ENCODE measurements around the gene PLBD2.
"Not testable (repeated sequence)": the region's sequence is repeated elsewhere in the genome, so short reads cannot be mapped to it uniquely, and the experiment has no call there.

PLBD2 gene

DNA sequence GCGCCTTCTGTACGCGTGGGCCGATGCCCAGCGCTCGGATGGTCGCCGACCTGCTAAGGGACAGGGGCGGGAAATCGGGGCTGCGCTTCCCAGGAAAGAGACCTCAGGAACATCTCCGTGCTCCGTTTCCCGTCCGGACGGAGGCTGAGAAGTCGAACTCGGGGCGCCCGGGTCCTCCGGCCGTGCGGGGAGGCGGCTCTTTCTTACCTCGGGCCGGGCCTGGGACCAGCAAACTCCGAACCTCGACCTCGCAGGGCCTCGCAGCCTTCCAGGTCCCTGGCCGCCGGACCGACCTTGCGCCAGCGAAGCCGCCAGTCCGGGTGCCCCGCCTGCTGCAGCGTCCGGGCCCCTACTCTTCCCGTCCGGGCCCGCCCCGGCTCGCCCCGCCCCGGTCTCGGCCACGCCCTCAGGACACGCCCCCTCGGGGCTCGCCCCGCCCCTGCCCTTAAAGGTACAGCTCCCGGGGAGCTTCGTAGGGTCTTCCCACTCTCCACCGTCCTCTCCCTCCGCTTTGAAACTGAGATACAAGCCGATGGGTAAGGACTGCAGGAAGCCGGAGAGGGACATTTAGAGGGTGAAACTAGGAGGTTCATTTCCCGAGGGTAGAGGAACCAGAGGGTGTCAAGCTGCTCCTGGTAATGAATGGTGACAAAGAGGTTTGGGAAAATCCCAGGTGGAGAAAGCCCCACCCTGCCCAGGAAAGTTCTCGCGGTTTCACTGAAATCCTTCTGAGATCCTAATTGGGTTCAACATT lies 23.4 kb upstream of the PLBD2 start, which contains the start of gene SLC8B1:
Gene SLC8B1, minus strand, starts transcription at position 324 of the 754 bp plus-strand sequence. CDS start 2,231 bp downstream, outside the sequence.
- peak; percentile 93 for DNase-seq

DNA sequence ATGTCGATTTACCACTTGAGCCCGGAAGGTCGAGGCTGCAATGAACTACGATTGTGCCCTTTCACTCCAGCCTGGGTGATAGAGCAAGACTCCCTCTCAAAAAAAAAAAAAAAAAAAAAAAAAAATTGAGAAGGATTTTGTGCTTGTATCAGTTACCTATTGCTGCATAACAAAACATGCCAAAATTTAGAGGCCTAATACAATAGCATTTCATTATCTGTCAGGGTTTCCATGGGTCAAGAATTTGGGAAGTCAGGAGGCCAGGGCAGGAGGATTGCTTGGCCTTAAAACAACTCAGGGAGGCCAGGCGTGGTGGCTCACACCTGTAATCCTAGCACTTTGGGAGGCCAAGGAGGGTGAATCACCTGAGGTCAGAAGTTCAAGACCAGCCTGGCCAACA lies 18.8 kb upstream of the PLBD2 start:
- DNase-seq, result no peak

DNA sequence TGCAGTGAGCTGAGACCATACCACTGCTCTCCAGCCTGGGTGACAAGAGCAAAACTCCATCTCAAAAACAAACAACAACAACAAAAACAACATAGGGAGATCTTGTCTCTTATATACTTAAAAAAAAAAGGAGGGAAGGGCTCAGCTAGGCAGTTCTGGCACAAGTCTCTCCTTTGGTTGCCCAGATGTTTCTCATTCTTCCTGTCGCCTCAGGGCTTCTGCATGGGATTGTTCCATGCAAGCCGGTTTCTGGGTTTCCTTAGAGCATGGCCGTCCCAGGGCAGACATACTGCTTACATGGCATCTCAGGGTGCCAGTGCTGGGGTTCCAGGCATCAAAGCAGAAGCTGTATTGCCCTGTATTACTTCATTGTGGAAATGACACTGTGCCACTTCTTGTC lies 18.3 kb upstream of the PLBD2 start:
- no peak for DNase-seq

DNA sequence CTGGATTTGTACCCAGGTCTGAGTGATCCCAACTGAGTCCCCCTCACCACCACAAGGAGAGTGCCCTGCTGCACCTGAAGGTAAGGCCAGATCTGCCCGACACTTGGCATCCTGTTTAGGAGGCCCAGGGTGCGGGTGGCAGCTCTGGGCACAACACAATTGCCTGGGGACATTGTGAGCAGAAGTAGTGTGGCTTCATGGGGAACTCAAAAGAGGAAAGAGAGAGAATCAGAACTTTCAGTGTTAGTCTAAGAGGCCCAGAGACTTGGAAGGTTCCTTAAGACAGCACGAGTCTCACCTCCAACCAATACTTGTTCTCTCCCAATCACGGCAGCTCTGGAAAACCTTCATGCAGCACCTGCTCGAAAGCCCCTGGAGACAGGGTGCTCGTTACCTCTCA lies 16.9 kb upstream of the PLBD2 start:
- no peak for DNase-seq

DNA sequence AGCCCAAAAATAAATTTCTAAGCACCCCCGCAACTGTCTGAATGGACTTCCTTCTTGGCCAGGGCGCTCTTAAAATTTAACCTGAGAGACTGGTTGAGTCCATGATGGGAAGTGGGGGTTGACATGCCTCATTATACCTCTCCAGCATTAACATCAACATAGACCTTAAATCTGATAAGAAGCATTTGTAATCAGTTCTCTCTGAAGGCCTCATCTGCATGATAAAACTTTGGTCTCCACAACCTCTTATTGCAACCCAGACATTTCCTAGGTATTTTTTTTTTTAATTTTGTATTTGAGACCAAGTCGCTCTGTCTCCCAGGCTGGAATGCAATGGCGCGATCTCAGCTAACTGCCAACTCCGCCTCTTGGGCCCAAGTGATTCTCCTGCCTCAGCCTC lies 13.1 kb upstream of the PLBD2 start:
- DNase-seq, result no peak

DNA sequence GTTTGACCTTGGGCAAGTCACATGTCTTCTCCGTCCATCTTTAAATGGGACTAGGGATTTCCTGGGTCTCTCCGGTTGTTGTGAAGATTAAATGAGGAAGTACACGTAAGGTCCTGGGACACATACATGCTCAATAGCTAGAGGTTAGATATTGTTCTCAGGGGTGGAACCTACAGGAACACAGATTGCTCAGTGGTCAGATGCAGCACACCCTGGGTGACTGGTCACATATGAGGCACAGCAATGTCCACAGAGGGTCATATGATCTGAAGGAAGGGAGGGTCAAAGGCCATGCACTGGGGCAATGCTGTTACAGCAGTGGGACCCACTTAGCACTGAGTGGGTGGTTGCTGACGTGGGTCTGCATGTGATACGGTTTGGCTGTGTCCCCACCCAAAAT lies 12.0 kb upstream of the PLBD2 start:
- no peak for DNase-seq

DNA sequence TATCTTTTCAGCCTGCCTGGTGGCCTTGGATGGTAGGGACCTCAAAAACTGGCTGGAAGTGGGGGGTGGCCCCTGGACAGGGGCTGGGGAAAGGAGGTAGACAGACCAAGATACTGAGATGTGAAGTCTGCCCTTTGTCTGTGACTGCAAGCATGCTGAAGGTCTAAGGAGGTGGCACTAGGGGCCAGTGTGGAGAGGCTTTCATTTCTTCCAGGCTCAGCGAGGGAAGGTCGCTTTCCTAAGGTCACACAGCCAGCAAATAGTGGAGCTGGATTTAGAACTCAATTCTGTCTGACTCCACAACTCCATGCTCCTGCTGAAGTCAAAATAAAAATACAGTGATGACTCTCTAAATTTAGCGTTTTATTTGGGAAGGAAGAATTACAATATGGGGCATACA lies 11.3 kb upstream of the PLBD2 start:
- no peak for DNase-seq

DNA sequence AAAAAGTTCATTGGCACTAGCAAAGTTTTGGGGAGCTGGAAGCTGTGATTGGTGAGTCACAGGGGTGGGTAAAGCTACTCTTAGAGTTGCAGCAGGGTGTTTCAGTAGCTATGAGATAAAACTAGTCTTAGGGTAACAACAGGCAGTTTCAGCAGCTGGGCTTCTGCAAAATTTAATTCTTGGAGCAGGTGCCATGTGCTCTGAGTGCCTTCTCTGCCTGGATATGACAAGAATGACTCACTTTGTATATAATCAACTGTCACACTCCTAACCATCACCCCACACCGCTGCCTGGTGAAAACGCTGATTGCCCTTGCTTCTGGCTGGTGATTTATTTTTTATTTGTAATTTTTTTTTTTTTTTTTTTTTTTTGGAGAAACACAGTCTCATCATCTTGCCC lies 10.5 kb upstream of the PLBD2 start:
- no peak for DNase-seq

DNA sequence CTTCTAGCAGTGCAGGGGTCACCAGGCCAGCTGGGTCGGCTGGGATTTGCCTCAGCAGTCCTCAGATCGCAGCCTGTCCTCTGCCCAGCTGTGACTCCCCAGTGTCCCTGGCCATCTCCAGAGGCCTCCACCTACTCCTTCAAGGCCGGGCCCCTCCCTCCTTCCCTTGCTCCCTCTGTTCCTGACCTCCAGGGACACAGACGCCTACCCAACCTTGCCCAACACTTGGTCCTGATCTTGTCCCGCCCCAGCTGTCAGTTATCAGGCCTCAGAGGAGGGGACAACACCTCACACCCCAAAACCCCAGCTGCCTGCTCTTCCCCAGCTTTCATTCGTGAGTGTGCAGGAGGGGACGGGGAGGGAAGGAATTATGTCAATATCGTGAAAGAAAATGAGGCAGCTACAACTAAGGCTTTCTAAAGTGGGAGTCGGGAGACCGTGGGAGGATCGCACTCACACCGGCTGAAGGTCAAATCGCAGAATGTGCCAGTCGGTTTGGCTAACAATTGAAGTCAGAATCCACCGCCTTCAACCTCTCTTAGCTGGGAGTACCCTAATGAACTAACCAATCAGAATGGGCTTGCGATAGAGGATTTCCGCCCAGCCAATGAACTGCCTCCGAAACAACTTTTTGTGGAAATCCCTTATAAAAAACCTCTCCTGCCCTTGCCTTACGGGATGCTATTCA lies 9.4 kb upstream of the PLBD2 start:
- DNase-seq, result no peak

DNA sequence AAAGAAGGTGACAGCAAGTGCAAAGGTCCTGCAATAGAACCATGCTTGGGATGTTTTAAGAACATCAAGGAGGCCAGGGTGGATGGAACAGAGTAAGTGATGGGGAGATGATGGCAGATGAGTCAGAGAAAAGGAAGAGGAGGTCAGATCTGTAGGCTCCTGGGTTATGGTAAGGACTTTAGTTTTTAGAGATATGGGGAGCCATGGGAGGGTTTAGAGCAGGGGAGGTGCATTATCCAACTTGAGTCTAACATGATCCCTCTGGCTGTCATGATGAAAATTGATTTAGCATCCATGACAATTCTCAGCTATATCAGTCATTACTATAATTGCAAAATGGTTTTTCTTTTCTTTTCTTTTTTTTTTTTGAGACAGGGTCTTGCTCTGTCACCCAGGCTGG lies 7.3 kb upstream of the PLBD2 start:
- DNase-seq, result no peak

DNA sequence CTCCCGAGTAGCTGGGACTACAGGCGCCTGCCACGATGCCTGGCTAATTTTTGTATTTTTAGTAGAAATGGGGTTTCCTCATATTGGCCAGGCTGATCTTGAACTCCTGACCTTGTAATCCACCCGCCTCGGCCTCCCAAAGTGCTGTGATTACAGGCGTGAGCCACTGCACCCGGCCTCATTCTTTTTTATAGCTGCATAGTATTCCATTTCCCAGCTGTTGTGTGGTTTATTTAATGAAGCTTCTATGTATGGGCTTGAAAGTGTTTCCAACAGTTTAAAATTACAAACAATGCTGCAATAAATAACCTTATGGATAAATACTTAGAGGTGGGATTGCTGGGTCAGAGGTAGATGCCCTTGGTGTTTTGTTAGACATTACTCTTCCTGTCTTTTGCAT lies 4.2 kb upstream of the PLBD2 start:
- not testable (repeated sequence) for DNase-seq

DNA sequence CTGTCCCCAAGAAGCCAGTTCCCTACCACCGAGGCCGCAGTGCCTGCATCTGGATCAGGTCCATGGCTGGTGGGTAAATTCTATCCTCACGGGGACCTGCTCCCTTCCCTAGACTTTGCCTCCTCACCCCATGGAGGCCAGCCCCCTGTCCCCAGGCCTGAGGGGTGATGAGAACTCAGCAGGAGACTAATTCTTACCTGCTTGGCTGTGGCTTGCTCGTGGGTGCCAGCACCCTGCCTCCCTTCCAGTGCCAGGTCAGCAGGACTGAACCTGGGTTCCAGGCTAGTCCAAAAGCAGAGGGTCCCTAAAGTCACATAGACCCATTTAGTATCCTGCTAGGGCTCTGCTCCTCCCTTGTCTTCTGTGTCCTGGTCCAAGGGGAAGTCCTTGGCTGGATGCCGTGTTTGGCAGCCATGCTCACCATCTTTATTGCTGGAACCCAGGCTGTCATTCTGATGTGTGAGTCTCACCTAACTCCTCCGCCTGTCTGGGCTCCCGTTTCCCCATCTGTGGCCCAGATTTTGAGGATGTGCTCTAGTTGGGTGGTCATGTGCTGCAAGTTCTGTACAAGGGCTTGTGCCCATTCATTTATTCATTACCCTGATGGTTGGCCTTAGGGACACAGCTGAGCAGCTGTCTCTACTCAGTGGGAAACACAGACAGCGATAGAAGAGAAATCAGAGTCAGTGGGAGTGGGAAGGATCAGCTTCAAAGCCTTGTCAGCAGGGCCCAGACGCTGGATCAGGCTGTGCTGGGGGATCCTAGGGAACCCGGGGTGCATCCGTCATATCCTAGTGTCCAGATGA lies 949 bp downstream of the PLBD2 start:
- DNase-seq, result no peak

DNA sequence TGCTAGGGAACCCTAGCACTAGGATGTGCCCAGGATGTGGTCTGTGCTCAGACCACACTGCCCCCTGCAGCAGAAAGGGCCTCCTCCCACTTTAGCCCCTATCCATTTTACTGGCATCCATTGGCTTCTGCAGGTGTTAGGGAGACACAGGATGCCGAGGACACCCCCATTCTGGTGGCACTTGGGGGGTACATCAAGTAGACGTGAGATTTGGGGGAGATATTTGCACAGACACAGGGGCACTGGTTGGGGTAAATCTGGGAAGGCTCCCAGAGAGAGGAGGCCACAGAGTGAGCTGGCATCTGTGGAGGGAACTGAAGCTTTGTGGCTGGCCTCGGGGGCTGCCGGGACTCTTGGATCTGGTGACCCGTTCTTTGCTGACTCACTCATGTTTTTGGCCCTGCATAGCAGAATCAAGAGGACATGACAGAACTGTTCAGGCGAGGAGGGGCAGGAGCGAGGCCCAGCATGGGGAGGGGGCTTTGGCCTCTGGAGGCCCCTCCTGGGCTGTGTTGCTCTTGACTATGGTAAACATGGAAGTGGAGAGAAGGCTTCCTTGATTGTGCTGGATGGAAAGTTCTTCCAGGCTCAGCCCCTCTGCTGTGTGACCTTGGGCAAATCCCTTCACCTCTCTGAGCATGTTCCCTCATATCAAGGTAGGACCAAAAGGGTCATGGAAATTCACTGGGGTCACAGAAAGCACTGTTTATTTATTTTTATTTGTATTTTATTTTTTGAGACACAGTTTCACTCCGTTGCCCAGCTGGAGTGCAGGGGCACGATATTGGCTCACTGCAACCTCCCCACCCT lies 1.8 kb downstream of the PLBD2 start:
- no peak for DNase-seq

DNA sequence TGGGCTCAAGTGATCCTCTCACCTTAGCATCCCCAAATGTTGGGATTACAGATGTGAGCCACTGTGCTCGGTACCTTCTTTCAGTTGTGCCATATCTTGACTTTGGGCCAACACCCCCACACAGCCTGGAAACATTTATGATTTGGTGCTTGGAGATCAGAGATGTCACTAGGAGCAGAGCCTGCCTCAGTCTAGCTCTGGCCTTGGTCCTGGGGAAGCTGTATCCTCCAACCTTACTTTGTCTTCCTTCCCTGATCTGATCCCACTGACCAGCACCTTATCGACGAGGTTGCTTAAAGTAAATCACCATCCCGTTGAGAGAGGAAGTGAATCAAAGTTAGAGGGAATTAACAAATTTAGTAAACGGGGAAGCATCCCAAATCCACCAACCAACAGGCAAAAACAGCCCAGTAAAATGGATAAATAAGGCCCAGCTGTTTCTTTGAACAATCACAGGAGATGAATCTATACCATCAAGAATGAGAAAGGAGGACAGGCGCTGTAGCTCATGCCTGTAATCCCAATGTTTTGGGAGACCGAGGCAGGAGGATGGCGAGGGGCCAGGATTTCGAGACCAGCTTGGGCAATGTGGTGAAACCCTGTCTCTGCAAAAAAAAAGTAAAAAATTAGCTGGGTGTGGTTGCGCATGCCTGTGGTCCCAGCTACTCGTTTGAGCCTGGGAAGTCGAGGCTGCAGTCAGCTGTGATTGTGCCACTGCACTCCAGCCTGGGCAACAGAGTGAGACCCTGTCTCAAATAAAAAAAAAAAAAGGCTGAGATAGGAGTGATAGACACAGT lies 3.4 kb downstream of the PLBD2 start:
- DNase-seq, result no peak

DNA sequence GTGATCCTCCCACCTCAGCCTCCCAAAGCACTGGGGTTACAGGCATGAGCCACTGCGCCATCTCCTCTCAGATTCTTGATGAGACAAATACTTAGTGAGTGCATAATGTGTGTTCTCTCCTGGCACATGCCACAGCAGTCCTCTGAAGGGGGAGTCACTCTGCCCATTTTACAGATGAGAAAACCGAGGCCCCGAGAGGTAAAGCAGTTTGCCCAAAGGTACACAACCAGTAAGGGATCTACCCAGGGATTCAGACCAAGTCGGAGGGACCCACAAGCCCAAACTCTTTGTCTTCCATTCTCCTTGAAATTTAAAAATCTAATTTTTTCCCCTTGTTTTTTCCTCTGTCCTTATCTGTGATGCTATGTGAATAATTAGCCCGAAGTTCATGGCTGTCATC lies 6.3 kb downstream of the PLBD2 start:
- DNase-seq, result no peak

DNA sequence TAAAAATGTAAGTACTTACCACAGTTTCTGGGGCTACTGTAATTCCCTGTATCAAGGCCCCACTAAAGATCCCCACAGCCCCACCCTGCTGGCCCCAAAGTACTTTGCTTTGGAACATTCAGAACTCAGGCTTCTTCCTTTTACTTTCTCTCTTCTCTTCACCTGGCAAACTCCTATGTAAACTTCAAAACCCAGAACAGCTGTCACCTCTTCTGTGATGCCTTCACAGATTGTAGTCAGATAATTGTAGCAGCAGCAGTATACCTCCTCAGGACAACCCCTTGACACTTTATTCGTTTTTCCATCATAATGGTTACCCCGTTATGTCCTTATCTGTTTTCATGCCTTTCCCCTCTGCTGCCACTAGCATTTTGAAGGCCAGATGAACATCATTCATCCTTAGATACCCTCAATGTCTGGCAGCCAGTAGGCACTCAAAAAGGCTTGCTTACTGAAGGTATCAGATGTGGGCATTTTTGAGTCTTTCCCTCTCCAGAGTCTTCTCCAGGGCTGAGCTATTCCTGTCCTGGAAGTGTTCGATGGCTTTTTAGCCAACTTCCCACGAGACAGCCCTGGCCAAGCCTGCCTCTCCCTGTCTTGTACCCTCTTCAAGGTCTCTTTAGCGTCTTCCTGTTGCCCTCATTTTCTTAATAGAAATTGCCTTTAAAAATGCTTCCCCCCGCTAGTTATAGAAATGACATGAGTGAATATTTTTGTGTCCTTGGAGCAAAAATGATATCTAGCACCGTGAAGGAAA lies 7.4 kb downstream of the PLBD2 start:
- no peak for DNase-seq

DNA sequence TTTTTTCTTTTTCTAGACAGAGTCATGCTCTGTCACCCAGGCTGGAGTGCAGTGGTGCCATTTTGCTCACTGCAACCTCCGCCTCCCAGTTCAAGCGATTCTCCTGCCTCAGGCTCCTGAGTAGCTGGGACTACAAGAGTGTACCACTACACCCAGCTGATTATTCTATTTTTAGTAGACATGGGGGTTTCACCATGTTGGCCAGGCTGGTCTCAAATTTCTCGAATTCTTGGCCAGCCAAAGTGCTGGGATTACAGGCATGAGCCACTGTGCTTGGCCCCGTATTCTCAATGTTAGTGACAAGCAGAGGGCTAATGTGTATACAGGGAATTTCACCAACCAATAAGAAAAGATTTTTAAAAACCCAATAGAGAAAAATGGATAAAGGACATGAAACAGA lies 8.4 kb downstream of the PLBD2 start:
- no peak for DNase-seq

DNA sequence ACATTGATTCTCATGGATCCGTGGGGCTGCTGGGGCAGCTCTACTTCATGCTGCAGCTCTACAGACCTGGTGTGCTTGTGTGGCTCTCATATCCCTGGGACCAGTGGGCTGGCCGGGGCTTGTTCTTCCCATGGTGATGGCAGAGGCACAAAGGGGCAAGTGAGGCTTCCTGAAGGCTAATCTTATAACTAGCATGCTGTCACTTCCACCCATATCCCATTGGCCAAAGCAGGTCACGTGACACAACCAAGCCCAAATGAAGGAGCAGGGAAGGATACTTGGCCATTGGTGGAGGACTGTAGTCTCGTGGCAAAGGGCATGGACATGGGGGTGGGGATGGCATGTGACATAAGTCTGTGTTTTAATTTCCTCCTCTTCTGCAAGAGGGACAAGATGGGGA lies 9.9 kb downstream of the PLBD2 start:
- no peak for DNase-seq

DNA sequence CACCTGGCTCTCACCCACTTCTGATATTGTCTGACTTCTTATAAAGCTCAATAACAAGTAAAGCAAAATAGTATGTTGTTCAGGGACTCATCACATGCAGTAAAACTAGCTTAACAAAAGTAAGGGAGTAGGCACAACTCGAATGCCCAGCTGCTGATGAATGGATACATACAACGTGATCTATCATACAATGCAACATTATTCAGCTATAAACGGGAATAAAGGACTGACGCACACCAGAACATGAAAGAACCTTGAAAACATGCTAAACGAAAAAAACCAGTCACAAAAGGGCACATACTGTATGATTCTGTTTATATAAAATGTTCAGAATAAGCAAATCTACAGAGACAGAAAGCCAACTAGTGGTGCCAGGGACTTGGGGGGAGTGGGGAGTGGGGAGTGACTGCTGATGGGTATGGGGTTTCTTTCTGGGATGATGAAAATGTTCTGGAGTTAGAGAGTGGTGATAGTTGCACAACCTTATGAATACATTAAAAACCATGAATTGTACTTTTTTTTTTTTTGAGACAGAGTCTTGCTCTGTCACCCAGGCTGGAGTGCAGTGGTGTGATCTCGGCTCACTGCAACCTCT lies 11.1 kb downstream of the PLBD2 start:
- no peak for DNase-seq

DNA sequence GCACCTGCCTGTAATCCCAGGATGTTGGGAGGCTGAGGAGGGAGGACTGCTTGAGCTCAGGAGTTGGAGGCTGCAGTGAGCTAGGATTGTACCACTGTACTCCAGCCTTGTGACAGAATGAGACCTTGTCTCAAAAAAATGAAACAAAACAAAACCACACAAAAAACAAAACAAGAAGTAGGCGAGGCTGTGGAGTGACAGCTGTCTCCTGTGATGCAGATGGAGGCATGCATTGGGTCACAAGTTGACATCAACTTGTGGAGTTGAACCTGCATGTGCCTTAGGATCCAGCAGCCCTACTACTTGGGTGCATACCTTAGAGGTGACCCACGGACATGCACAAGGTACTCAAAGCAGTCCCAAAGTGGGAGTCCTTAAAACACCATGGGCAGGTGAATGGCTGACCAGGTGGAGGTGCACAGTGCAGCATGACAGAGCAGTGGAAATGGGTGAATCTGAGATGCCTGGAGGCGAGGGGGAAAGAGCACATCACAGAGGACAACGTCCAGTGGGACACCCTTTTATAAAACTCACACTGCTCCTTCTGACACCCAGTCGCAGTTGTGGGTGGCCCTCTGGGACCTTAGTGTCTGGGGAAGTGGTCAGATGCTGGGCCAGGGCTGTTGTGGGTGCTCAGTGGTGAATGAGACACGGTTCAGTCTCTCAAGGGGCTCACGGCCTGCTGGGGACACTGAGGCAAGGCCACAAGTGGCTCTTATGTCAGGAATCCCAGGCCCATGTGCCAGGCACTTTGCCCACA lies 12.7 kb downstream of the PLBD2 start:
- DNase-seq, result no peak

Data from activated CD4-positive, CD25-positive, alpha-beta regulatory T cell treated with anti-CD3 and anti-CD28 coated beads, Interleukin-2, amount 50 U/mL, for 72 hours (primary cell).